Esophagus (tissue), 2 donors: ENCODE data around the gene FRMPD1. TPM values are rescaled to one million over a fixed set of nuclear protein-coding genes. Genes with fewer than 3 reads are reported as not detected.
A peak's percentile ranks its signal among the peaks of the same experiment; 100 is the strongest.
"Not testable (repeated sequence)": the region's sequence is repeated elsewhere in the genome, so short reads cannot be mapped to it uniquely, and the experiment has no call there.

Source experiments
- H3K27ac ChIP-seq, 2 donors: one replicate each; pipeline ENCODE4 v1.5.1; 2013; ENCODE audit warnings: low read depth in 2 of 2, mild to moderate bottlenecking in 2 of 2, inconsistent platforms in 1 of 2, low read length in 1 of 2, moderate library complexity in 1 of 2
- H3K27me3 ChIP-seq, 2 donors: one replicate each; pipeline ENCODE4 v1.6.1; 2013; ENCODE audit warnings: low read length in 2 of 2, control low read depth in 1 of 2, mild to moderate bottlenecking in 1 of 2; ENCODE audit not compliant: insufficient read depth in 2 of 2, control insufficient read depth in 1 of 2
- H3K36me3 ChIP-seq, 2 donors: one replicate each; pipeline ENCODE4 v1.6.1; 2013; ENCODE audit warnings: low read length in 1 of 2; ENCODE audit not compliant: control insufficient read depth in 2 of 2, insufficient read depth in 2 of 2
- H3K4me1 ChIP-seq, 2 donors: one replicate each; pipeline ENCODE4 v1.6.1; 2013; ENCODE audit warnings: low read length in 1 of 2; ENCODE audit not compliant: control insufficient read depth in 2 of 2, insufficient read depth in 2 of 2
- H3K4me3 ChIP-seq, 2 donors: one replicate each; pipeline ENCODE4 v1.5.1; 2013; ENCODE audit warnings: low read length in 2 of 2, mild to moderate bottlenecking in 2 of 2, low read depth in 1 of 2, moderate library complexity in 1 of 2
- H3K9me3 ChIP-seq, 2 donors: one replicate each; pipeline ENCODE4 v1.6.1; 2013; ENCODE audit warnings: mild to moderate bottlenecking in 2 of 2, low read depth in 1 of 2, low read length in 1 of 2, moderate library complexity in 1 of 2; ENCODE audit not compliant: control insufficient read depth in 2 of 2, insufficient read depth in 1 of 2
- WGBS, 2 donors: extraction: QIAGEN DNeasy Blood & Tissue Kit; methylation state at CpG; one replicate each; pipeline ENCODE4 v1.1.7; 2013; 5-methylcytosine and 5-hydroxymethylcytosine counted together
- polyA plus RNA-seq, 2 donors: library from polyadenylated mRNA; stranded (reverse); fragments of 200-250 nt; gene quantifications; one replicate each; pipeline ENCODE4 v1.2.3, GENCODE V29; 2013
- donor health status: healthy with polysubstance abuse.
- donor health status: Bipolar disorder and iron deficiency.

FRMPD1 gene
- polyA plus RNA-seq, 2 donors, result 0.04 to 0.12 TPM

DNA sequence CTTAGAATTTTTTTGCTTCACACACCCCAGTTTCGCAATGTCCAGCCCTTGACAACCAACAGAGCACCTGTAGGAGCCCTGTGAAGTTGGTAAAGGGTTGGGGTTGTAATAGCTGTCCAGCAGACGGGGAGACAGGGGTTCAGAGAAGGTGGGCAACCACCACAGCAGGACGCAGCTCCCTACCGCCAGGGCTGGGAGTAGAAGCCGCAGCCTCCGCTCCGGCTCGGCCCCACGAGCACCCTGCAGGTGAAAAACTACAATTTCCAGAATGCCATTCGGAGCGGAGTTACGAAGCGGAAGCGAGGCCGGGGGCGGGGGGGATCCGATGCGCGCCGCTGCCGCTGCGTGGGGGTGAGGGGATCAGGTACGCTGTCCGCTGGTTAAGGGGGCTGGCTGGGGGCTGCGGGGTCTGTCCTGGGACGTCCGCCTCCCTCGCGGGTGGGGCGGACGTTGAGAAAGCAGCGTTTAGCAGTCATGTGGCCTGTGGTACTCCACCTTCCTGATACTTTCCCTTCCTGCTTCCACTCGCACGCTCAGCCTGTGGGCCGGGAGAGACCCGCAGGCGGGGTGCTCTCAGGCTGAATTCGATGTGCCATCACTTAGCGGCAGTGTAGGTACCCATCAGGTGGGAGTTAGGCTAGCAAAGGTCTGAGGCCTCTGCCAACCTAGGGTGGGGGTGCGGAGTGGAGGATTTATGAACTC lies 102.9 kb downstream of the FRMPD1 start, which contains the start of gene TRMT10B:
TRMT10B (plus strand) TSS at position 317 of the 702 bp plus-strand sequence. CDS start 8,127 bp downstream, outside the sequence.
- H3K4me3 ChIP-seq, result peak within 1 kb of the TSS; percentile 61 to 97
- 3% methylated on average over 40 of the region's 40 CpGs for WGBS, 2 donors

DNA sequence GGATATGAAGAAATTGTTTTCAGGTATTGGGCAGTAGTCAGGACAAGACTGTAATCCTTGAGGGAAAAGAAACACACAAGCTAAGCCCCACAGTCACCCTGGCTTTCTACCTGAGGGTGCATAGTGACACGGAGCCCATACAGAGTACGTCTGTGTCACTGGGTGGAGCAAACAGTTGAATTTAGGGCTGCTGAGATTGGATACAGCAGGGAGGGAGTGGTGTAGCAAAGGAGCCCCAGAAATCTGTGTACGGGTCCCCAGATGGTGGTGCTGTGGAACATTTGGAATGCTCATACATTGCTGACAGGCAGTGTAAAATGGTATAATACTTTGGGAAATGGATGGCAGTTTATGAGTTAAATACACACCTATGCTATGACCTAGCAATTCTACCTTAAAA lies 108.0 kb downstream of the FRMPD1 start:
- H3K27me3 ChIP-seq, result no peaks in the 10 kb centered on the region
- H3K9me3 ChIP-seq, result no peaks in the 10 kb centered on the region
- H3K4me3 ChIP-seq, result no peak overlapping the region
- peaks cover 0 to 5% of the 10 kb centered on the region in 2 donors for H3K36me3 ChIP-seq
- whole genome bisulfite sequencing, 2 donors, result 79 to 88% methylated on average over 3 of the region's 3 CpGs
- H3K4me1 ChIP-seq, result peaks cover 0 to 3% of the 10 kb centered on the region in 2 donors
- peak overlapping the region in 1 of 2 donors; percentile 3 for H3K27ac ChIP-seq

More for the DNA sequence above, 102.9 kb downstream of the FRMPD1 start, which contains the start of gene TRMT10B:
- peak within 1 kb of the TSS; percentile 84 to 88 for H3K27ac ChIP-seq
- H3K36me3 ChIP-seq, result no peaks in the 10 kb centered on the region
- H3K9me3 ChIP-seq, result no peaks in the 10 kb centered on the region
- H3K4me1 ChIP-seq, result peaks cover 0 to 3% of the 10 kb centered on the region in 2 donors
- no peaks in the 10 kb centered on the region for H3K27me3 ChIP-seq

DNA sequence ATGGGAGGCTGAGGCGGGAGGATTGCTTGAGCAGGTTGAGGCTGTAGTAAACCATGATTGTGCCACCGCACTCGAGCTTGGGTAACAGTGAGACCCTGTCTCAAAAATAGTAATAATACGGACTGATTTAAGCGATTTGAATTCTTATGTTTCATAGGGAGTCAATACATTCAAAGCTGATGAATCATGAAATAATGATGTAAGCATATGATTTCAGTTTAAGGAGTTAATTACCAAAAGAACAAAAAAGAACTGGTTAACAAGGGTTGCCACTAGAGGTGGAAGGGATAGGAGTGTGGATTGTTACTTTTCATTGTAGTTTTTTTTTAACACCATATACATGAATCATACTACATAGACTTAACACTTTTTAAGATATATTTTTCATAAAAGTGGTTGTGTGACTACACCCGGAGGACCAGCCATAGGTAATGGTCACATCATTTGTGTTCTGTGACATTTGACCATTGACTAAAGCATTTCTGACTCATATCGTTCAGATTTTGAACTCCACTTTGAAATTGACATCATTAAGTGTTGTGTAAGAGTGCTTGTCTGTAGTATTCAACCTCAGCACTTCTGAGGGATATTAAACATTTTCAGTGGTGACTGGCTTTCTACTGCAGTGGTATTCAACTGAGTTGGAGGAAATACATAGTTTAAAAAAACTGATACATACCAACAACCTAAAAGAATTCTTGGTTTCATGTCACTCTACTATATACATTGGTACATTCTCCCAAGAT lies 109.8 kb downstream of the FRMPD1 start:
- peaks cover 0 to 3% of the 10 kb centered on the region in 2 donors for H3K4me1 ChIP-seq
- H3K27ac ChIP-seq, result no peak overlapping the region
- no peaks in the 10 kb centered on the region for H3K9me3 ChIP-seq
- H3K27me3 ChIP-seq, result no peaks in the 10 kb centered on the region
- H3K4me3 ChIP-seq, result no peak overlapping the region
- WGBS, 2 donors, result 86 to 91% methylated on average over 7 of the region's 7 CpGs
- H3K36me3 ChIP-seq, result peaks cover 0 to 5% of the 10 kb centered on the region in 2 donors

DNA sequence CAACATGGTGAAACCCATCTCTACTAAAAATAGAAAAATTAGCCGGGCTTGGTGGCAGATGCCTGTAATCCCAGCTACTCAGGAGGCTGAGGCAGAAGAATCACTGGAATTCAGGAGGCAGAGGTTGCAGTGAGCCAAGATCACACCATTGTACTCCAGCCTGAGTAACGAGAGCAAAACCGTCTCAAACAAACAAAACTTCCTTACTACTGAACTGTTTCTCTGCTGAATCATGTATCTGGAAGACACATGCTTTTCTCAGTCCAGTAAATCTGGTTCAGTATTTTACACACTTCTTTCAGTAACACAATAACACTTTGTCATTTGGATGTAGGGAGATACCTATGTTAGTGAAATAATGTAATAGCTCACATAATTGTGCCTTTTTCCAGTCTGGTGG lies 110.8 kb downstream of the FRMPD1 start:
- Histone ChIP-seq H3K27ac (no peak overlapping the region), H3K9me3 (no peaks in the 10 kb centered on the region), H3K27me3 (no peaks in the 10 kb centered on the region), H3K36me3 (peaks cover 0 to 5% of the 10 kb centered on the region in 2 donors), H3K4me3 (no peak overlapping the region), H3K4me1 (peaks cover 0 to 3% of the 10 kb centered on the region in 2 donors)
- 60 to 70% methylated on average over 3 of the region's 3 CpGs for WGBS, 2 donors

DNA sequence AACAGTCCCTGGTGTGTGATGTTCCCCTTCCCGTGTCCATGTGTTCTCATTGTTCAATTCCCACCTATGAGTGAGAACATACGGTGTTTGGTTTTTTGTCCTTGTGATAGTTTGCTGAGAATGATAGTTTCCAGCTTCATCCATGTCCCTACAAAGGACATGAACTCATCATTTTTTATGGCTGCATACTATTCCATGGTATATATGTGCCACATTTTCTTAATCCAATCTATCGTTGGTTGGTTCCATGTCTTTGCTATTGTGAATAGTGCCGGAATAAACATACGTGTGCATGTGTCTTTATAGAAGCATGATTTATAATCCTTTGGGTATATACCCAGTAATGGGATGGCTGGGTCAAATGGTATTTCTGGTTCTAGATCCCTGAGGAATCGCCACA lies 114.5 kb downstream of the FRMPD1 start:
- not testable (repeated sequence) for H3K36me3 ChIP-seq, H3K9me3 ChIP-seq, H3K27me3 ChIP-seq, H3K4me1 ChIP-seq, H3K4me3 ChIP-seq, H3K27ac ChIP-seq
- WGBS, 2 donors, result 96 to 98% methylated on average over 5 to 6 of the region's 6 CpGs

DNA sequence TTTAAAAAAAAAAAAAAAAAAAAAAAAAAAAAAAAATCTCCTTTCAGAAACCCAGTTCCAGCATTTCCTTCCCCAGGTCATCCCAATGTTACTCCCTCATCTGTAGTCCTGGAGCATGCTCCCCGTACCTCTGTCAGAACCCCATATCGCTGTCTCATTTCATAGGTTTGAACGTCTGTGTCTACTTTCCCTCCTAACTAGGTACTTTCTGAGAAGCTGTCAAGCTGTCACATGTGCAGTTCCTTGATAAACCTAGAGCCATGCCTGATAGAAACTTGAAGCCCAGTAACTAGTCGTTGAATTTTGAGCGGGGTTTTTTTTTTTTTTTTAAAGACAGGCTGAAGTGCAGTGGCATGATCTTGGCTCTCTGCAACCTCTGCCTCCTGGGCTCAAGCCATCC lies 118.6 kb downstream of the FRMPD1 start:
- Histone ChIP-seq H3K9me3 (no peaks in the 10 kb centered on the region), H3K27ac (no peak overlapping the region), H3K4me3 (no peak overlapping the region), H3K27me3 (no peaks in the 10 kb centered on the region), H3K36me3 (peaks cover 3 to 7% of the 10 kb centered on the region in 2 donors), H3K4me1 (no peaks in the 10 kb centered on the region)
- WGBS, 2 donors, result 91 to 94% methylated on average over 5 of the region's 5 CpGs

DNA sequence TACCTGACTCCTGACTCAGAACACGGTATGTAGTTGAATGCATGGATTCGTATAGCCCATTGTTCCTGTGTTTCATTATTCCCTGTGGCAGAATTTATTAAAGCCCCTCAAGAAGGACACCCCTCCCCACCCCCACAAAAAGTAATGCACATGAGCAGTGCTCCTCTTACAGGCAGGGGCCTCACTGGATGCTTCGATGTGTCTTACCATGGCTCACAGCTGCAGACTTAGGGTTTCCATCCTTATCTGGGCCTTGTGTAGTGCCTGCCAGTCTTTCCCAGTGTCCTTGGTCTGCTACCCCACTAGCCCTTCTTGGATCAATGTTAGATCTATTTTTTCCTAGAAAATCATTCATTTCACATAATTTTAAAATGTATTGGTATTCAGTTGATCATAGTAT lies 119.2 kb downstream of the FRMPD1 start:
- Histone ChIP-seq H3K27ac (no peak overlapping the region), H3K4me3 (no peak overlapping the region), H3K27me3 (no peaks in the 10 kb centered on the region), H3K9me3 (no peaks in the 10 kb centered on the region), H3K36me3 (peaks cover 3 to 7% of the 10 kb centered on the region in 2 donors), H3K4me1 (no peaks in the 10 kb centered on the region)
- WGBS, 2 donors, result 90 to 94% methylated on average over 3 of the region's 3 CpGs

DNA sequence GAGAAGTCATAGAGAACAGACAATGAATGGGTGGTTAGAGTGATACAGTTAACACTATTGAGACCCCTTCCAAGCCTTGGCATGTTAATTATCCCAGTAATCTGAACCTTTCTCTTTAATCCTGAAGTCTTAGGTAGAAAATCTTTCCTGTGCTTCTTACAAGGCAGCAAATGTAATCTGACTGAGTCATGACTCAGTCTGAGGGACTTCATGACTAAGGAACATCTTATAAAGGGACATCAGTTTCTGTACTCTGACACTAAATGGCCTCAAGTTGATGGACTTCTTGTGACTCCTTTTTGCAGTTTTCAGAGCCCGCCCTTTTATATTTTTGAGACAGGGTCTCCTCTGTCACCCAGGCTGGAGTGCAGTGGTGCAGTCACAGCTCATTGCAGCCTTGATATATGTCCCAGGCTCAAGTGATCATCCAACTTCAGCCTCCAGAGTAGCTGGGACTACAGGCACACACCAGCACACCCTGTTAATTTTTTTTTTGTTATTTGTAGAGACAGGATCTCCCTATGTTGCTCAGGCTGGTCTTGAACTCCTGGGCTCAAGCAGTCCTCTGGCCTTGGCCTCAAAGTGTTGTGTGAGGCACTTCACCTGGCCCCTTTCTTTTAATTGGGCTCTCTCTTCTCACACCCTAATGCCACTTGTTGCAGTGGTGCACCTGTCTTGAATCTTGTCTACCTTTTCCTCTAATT lies 124.6 kb downstream of the FRMPD1 start:
- peaks cover 9 to 10% of the 10 kb centered on the region in 2 donors for H3K36me3 ChIP-seq

DNA sequence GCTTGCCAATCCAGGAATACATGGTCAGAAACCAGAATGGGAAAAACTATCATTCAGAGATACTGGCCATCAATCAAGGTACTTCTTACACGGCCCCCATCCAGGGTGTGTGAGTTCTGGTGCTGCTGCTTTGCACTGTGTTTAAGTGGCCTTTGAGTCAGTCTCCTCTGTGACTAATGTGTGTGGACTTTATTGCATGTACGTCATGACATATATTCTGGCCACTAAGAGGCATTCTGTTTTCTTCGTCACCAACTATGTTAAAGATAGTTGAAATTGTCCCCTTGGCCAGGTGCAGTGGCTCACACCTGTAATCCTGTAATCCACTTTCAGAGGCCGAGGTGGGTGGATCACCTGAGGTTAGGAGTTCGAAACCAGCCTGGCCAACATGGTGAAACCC lies 125.6 kb downstream of the FRMPD1 start:
- H3K9me3 ChIP-seq, result no peaks in the 10 kb centered on the region
- no peak overlapping the region for H3K4me3 ChIP-seq
- 88 to 94% methylated on average over 5 of the region's 5 CpGs for WGBS, 2 donors
- no peaks in the 10 kb centered on the region for H3K4me1 ChIP-seq
- H3K27ac ChIP-seq, result no peak overlapping the region
- no peaks in the 10 kb centered on the region for H3K27me3 ChIP-seq
- H3K36me3 ChIP-seq, result peaks cover 7 to 9% of the 10 kb centered on the region in 2 donors

More for the DNA sequence above, 124.6 kb downstream of the FRMPD1 start:
- H3K9me3 ChIP-seq, result no peaks in the 10 kb centered on the region
- no peak overlapping the region for H3K27ac ChIP-seq
- 98 to 100% methylated on average over 1 of the region's 1 CpG for WGBS, 2 donors
- H3K4me1 ChIP-seq, result no peaks in the 10 kb centered on the region
- no peak overlapping the region for H3K4me3 ChIP-seq
- H3K27me3 ChIP-seq, result no peaks in the 10 kb centered on the region
